A549 treated with CORT108297 at 1 μM for 4 hours (cell line): ENCODE measurements around the gene TSC22D2. TPM values are rescaled to one million over a fixed set of nuclear protein-coding genes. Genes with fewer than 3 reads are reported as not detected.

Experiments used
- total RNA-seq: library from RNA; stranded (reverse); fragments of 200-300 nt; extraction: Qiagen RNA extraction; gene quantifications from 5 replicates; pipeline ENCODE4 v1.2.3, GENCODE V29; 2022

Gene TSC22D2
- total RNA-seq, result 10.9 to 15.5 TPM (median 11.9 TPM) in 5 replicates

GRCh38 chr3:150408221-150409124 lies at the start of gene TSC22D2:
TSS of gene TSC22D2 (plus strand) at chr3:150408298. CDS start at chr3:150409351, 1,053 bp downstream.

Other genes starting within 250 kb of the TSC22D2 start
- 54.8 to 111 TPM (median 105 TPM) in 5 replicates for gene SERP1, start 138.2 kb downstream of the TSC22D2 start, total RNA-seq
- 62.1 to 101 TPM (median 70.4 TPM) in 5 replicates for gene EIF2A, start 138.5 kb downstream of the TSC22D2 start, total RNA-seq
- gene SELENOT, start 195.0 kb downstream of the TSC22D2 start, total RNA-seq, result 98.6 to 106 TPM (median 105 TPM) in 5 replicates